Neuron (in vitro differentiated cells): ENCODE results near the gene MESP1.
A peak's percentile ranks its signal among the peaks of the same experiment; 100 is the strongest.

Experiments
- H2AFZ ChIP-seq: one replicate; pipeline ENCODE4 v1.6.1; 2013; ENCODE audit warnings: low read depth, mild to moderate bottlenecking, inconsistent platforms, low read length, moderate library complexity
- H3K27me3 ChIP-seq: one replicate; pipeline ENCODE4 v1.6.1; 2013; ENCODE audit warnings: low read length; ENCODE audit not compliant: insufficient read depth
- H3K36me3 ChIP-seq: one replicate; pipeline ENCODE4 v1.6.1; 2013; ENCODE audit warnings: low read length; ENCODE audit not compliant: insufficient read depth
- H3K4me1 ChIP-seq: one replicate; pipeline ENCODE4 v1.6.1; 2013; ENCODE audit warnings: low read length; ENCODE audit not compliant: insufficient read depth
- H3K4me3 ChIP-seq: 2 replicates; pipeline ENCODE4 v1.5.1; 2013; ENCODE audit warnings: mild to moderate bottlenecking, low read length, moderate library complexity
- H3K9me3 ChIP-seq: one replicate; pipeline ENCODE4 v1.6.1; 2013; ENCODE audit warnings: low read length

MESP1 gene

GRCh38 chr15:89759835-89760234 lies 8.8 kb upstream of the MESP1 start:
- Histone ChIP-seq H3K4me1 (no peaks in the 10 kb centered on the region), H3K4me3 (no peak overlapping the region), H3K9me3 (no peaks in the 10 kb centered on the region), H2AFZ (no peak overlapping the region), H3K36me3 (no peaks in the 10 kb centered on the region), H3K27me3 (peaks cover 10% of the 10 kb centered on the region)

GRCh38 chr15:89758981-89759380 lies 7.9 kb upstream of the MESP1 start:
- Histone ChIP-seq H3K4me1 (no peaks in the 10 kb centered on the region), H3K4me3 (no peak overlapping the region), H3K36me3 (no peaks in the 10 kb centered on the region), H3K9me3 (no peaks in the 10 kb centered on the region), H2AFZ (no peak overlapping the region), H3K27me3 (peaks cover 10% of the 10 kb centered on the region)

DNA sequence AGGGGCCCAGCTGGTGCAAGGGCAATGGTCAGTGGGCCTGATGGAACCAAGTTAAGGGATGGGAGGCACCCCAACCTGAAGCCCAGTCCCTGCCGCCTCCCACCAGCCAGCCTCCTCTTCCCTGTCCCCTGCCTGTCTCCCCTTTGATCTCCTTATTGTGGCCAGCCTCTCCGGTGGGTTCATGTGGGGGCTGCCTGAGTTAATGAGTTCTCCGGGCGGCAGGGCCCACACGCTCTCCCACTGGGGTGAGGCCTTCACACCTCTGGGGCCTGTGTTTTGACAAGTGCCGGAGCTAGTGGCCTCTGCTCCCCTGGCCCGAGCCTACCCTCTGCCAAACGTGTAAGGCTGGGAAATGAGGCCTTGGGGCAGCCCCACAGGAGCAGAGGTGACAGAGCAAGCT lies 7.2 kb upstream of the MESP1 start:
- Histone ChIP-seq H3K9me3 (no peaks in the 10 kb centered on the region), H3K4me1 (no peaks in the 10 kb centered on the region), H2AFZ (no peak overlapping the region), H3K27me3 (peaks cover 10% of the 10 kb centered on the region), H3K36me3 (no peaks in the 10 kb centered on the region), H3K4me3 (no peak overlapping the region)

DNA sequence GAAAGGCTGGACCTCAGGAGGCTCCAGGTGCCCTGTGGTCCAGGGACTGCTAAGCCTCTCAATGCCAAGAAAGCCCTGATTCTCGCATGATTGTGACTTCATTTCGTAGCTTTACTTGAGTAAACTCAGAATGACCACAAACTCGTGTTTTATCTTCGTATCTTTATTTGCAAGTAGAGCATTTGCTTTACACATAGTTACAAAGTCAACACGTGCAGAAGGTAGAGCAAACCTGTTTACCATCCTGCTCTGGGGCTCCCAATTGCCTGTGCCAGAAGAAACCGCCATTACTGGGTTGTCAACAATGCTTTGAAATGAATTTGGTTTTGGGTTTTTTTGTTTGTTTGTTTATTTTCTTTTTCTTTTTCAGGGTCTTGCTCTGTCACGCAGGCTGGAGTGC lies 5.8 kb upstream of the MESP1 start:
- H3K27me3 ChIP-seq, result peaks cover 13% of the 10 kb centered on the region
- H3K36me3 ChIP-seq, result no peaks in the 10 kb centered on the region
- H3K4me1 ChIP-seq, result no peaks in the 10 kb centered on the region
- no peaks in the 10 kb centered on the region for H3K9me3 ChIP-seq
- no peak overlapping the region for H2AFZ ChIP-seq
- no peak overlapping the region for H3K4me3 ChIP-seq

GRCh38 chr15:89755701-89756100 lies 4.7 kb upstream of the MESP1 start:
- no peak overlapping the region for H2AFZ ChIP-seq
- no peaks in the 10 kb centered on the region for H3K9me3 ChIP-seq
- no peak overlapping the region for H3K4me3 ChIP-seq
- H3K36me3 ChIP-seq, result no peaks in the 10 kb centered on the region
- H3K27me3 ChIP-seq, result peaks cover 20% of the 10 kb centered on the region
- H3K4me1 ChIP-seq, result no peaks in the 10 kb centered on the region

DNA sequence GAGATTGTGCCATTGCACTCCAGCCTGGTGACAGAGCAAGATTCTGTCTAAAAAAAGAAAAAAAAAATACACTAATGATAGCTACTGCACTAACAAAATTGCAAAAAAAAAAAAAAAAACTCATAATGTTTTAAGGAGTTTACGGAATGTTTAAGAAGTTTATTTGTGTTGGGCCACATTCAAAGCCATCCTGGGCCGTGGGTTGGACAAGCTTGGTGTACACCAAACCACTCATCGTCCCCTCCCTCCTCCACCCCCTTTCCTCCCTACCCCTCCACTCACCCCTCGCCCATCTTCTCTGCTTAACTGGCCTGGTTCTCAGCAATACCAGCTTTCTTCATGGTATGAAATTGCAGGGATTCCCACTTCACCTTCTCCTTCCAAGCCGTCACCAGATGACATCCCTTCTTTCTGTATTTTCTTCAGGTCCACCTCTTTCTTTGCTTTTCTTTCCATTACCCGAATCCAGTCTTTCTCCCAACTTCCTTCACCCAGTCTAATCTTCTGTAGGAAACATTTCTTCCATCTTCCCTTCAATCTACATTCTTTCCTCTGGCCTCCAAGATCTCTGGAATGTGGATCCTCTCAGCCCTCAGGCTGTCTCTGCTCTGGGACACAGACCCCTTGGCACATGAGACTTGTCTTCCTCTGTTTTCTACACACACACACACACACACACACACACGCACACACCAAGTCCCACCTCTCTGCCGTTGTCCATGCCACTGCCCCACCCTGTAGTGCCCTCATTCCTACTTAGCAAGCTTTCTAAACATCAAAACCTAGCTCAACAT lies 3.5 kb upstream of the MESP1 start:
- no peaks in the 10 kb centered on the region for H3K9me3 ChIP-seq
- H2AFZ ChIP-seq, result no peak overlapping the region
- peaks cover 28% of the 10 kb centered on the region for H3K27me3 ChIP-seq
- H3K4me3 ChIP-seq, result no peak overlapping the region
- H3K4me1 ChIP-seq, result no peaks in the 10 kb centered on the region
- no peaks in the 10 kb centered on the region for H3K36me3 ChIP-seq

- peaks cover 33% of the 10 kb centered on the region for H3K27me3 ChIP-seq
- H3K36me3 ChIP-seq, result no peaks in the 10 kb centered on the region
- H3K4me1 ChIP-seq, result no peaks in the 10 kb centered on the region
- H3K4me3 ChIP-seq, result no peak overlapping the region
- H2AFZ ChIP-seq, result no peak overlapping the region
- no peaks in the 10 kb centered on the region for H3K9me3 ChIP-seq
These were observed 2.8 kb upstream of the MESP1 start for GRCh38 chr15:89753855-89754254.

GRCh38 chr15:89751748-89752147 lies 699 bp upstream of the MESP1 start:
- H3K4me3 ChIP-seq, result no peak overlapping the region
- H2AFZ ChIP-seq, result peak overlapping the region; percentile 90
- peaks cover 51% of the 10 kb centered on the region for H3K27me3 ChIP-seq
- no peaks in the 10 kb centered on the region for H3K36me3 ChIP-seq
- no peaks in the 10 kb centered on the region for H3K9me3 ChIP-seq
- no peaks in the 10 kb centered on the region for H3K4me1 ChIP-seq

- Histone ChIP-seq H2AFZ (peak overlapping the region; percentile 90), H3K4me1 (no peaks in the 10 kb centered on the region), H3K9me3 (no peaks in the 10 kb centered on the region), H3K27me3 (peaks cover 58% of the 10 kb centered on the region), H3K36me3 (no peaks in the 10 kb centered on the region), H3K4me3 (peak overlapping the region; percentile 54)
These were observed 994 bp downstream of the MESP1 start for GRCh38 chr15:89749951-89750559.

DNA sequence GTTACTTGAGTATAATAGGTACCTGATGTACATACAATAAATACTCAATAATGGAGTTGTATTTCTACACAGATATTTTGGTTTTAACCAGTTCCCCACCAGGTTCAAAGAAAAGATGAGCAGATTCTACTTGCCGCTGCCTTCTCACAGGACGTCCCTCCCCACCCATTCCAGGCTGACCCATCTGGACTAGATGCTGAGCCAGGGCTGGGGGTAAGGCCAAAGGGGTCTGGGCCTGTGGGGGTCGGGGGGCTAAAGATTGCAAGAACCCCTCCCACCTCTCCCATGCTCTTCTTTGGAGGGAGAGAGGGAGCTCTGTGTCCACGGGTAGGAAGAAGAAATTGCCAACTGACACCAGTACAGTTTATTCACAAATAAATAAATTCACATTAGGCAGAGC lies 1.5 kb downstream of the MESP1 start:
- H3K27me3 ChIP-seq, result peaks cover 60% of the 10 kb centered on the region
- no peaks in the 10 kb centered on the region for H3K9me3 ChIP-seq
- no peaks in the 10 kb centered on the region for H3K4me1 ChIP-seq
- H2AFZ ChIP-seq, result no peak overlapping the region
- H3K4me3 ChIP-seq, result no peak overlapping the region
- H3K36me3 ChIP-seq, result no peaks in the 10 kb centered on the region

GRCh38 chr15:89749054-89749453 lies 2.0 kb downstream of the MESP1 start:
- H3K4me1 ChIP-seq, result no peaks in the 10 kb centered on the region

GRCh38 chr15:89747708-89748682 lies 3.1 kb downstream of the MESP1 start:
- H3K4me1 ChIP-seq, result no peaks in the 10 kb centered on the region

More at GRCh38 chr15:89749054-89749453, 2.0 kb downstream of the MESP1 start:
- H3K9me3 ChIP-seq, result no peaks in the 10 kb centered on the region
- no peaks in the 10 kb centered on the region for H3K36me3 ChIP-seq
- H3K4me3 ChIP-seq, result no peak overlapping the region
- no peak overlapping the region for H2AFZ ChIP-seq
- H3K27me3 ChIP-seq, result peaks cover 64% of the 10 kb centered on the region

DNA sequence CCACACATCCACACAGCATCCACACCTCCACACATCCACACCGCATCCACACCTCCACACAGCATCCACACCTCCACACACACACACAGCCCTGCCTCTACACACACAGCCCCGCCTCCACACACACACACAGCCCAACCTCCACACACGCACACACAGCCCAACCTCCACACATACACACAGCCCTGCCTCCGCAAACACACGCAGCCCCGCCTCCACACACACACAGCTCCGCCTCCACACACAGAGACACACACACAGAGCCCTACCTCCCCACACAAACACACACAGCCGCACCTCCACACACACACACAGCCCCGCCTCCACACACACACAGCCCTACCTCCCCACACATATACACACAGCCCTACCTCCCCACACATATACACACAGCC lies 4.7 kb downstream of the MESP1 start:
- Histone ChIP-seq H3K27me3 (peaks cover 68% of the 10 kb centered on the region), H3K36me3 (no peaks in the 10 kb centered on the region), H2AFZ (no peak overlapping the region), H3K4me3 (no peak overlapping the region), H3K9me3 (no peaks in the 10 kb centered on the region), H3K4me1 (no peaks in the 10 kb centered on the region)

More at GRCh38 chr15:89747708-89748682, 3.1 kb downstream of the MESP1 start:
- Histone ChIP-seq H2AFZ (no peak overlapping the region), H3K4me3 (no peak overlapping the region), H3K9me3 (no peaks in the 10 kb centered on the region), H3K27me3 (peaks cover 73% of the 10 kb centered on the region), H3K36me3 (no peaks in the 10 kb centered on the region)
